Ammon's horn (tissue), 1 donor: ENCODE results near the gene ZNF112.

ENCODE experiments used
- DNase-seq: peaks from one replicate; pipeline ENCODE4 v3.0.0-alpha.2; 2016; ENCODE audit warnings: low spot score

The ZNF112 gene

DNA sequence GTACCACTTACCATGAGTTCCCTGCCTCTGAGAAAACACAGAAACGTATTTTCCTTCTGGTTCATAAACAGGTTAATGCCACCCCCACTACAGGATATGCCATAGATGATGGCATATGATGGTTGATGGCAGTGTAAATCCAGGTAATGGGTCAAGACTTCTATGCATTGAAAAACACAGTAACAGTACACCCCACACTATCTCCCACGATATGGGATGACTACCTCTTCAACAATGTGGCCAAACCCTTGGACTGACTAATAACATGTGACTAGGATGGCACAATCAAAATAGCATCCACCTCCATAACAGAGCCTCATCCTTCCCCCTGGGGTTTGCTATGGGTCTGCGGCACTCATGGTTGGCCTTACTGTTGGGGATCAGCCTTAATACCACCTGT, 73.6 kb downstream of the ZNF112 start:
- DNase-seq, result no peak

DNA sequence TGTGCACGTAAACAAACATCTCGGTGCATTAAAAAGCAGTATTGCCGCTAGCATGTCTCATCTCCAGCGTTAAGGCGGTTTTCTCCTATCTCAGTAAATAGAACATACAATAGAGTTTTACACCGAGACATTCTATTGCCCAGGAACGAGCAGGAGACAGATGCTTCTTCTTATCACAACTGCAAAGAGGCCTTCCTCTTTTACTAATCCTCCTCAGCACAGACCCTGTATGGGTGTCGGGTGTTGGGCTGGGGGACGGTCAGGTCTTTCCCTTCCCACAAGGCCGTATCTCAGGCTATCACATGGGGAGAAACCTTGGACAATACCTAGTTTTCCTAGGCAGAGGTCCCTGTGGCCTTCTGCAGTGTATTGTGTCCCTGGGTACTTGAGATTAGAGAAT, 75.6 kb downstream of the ZNF112 start:
- DNase-seq, result no peak

DNA sequence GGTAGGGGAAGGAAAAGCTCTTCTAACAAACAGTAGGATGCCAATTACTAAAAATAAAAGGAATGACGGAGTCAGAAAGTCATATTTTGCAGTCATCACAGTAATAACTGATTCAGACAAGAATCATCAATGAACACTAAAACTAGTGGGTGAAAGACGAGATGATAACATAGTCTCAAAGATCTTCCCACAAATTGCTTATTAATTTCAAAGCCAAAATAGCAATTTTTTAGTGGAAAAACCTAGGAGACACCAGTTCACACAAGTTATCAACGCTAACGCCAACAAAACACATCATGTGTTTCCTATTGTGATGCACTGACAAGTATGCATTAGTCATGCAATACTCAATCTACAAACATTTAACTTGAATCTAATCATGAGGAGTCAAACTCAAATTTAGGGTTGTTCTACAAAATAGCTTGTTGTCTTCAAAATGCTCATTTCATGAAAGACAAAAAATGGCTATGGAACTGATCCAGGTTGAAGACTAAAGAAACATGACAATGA, 78.2 kb downstream of the ZNF112 start:
- DNase-seq, result no peak

DNA sequence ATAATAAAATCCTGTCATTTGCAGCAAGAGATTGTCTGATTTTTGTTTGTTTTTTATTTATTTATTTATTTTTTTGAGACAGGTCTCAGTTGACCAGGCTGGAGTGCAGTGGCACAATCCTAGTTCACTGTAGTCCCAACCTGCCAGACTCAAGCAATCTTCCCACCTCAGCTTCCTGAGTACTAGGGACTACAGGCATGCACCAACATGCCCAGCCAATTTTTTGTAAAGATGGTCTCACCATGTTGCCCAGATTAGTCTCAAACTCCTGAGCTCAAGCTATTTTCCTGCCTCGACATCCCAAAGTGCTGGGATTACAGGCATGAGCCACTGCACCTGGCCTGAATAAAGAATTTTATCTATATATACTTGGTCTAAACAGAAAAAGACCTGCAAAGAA, 79.1 kb downstream of the ZNF112 start:
- DNase-seq, result no peak
